Dedifferentiated amniotic fluid mesenchymal stem cell (primary cell): ENCODE results near the gene ERVK3-1.

Source experiments
- DNase-seq: peaks from one replicate; pipeline ENCODE4 v3.0.0-alpha.2; 2016; ENCODE audit errors: extremely low spot score

ERVK3-1 gene

DNA sequence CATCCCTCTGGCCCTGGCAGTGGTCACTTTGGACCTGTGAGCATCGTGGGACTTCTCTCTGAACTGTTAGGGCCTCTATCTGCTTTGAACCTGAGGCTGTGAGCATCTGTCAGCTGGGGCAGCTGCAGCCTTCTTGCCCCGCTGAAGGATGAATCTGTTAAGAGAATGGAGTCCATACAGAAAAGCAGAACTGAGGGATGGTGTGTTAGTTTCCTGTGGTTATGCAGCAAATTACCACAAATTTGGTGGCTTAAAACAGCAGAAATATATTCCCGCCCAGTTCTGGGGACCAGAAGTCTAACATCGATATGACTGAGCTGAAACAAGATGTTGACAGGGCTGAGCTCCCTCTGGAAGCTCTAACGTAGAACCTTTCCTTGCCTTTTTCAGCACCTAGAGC lies 59.0 kb downstream of the ERVK3-1 start:
- no peak for DNase-seq
